HepG2 (cell line): ENCODE measurements around the gene TET3. TPM values are rescaled to one million over a fixed set of nuclear protein-coding genes. Genes with fewer than 3 reads are reported as not detected.

Experiments
- AGO2 ChIP-seq: fragments of 200-400 bp; formaldehyde crosslinking; optimal IDR thresholded peaks from 2 replicates; pipeline ENCODE3; 2017; ENCODE audit warnings: mild to moderate bottlenecking, low read depth, low read length, moderate library complexity
- ARNT2 ChIP-seq: sonication (generic); formaldehyde crosslinking; IDR thresholded peaks from 2 replicates; pipeline ENCODE4 v1.8.0; 2022; ENCODE audit warnings: mild to moderate bottlenecking, low read depth, missing genetic modification reagents, moderate library complexity
- CHD2 ChIP-seq: IDR thresholded peaks from 2 replicates; pipeline ENCODE4 v1.6.1; 2011; ENCODE audit warnings: low read depth, low read length, improper control_type of control experiment
- CTCF ChIP-seq: sonication (generic); formaldehyde crosslinking; IDR thresholded peaks from 2 replicates; pipeline ENCODE4 v1.5.0; 2020; ENCODE audit warnings: mild to moderate bottlenecking, missing genetic modification reagents, moderate library complexity
- GFI1 ChIP-seq: sonication (generic); formaldehyde crosslinking; IDR thresholded peaks from 2 replicates; pipeline ENCODE4 v1.5.0; 2020; ENCODE audit warnings: missing genetic modification reagents, mild to moderate bottlenecking, borderline replicate concordance
- IRF2 ChIP-seq: IDR thresholded peaks from 2 replicates; pipeline ENCODE4 v1.6.1; 2018; ENCODE audit warnings: missing genetic modification reagents, missing compliant biosample characterization
- KLF13 ChIP-seq: sonication (generic); formaldehyde crosslinking; IDR thresholded peaks from 2 replicates; pipeline ENCODE4 v1.4.0; 2020; ENCODE audit warnings: mild to moderate bottlenecking, missing genetic modification reagents
- KLF16 ChIP-seq, 2 experiments: sonication (generic) in 1 of 2; formaldehyde crosslinking in 1 of 2; IDR thresholded peaks; 2 replicates each; pipeline versions ENCODE4 v1.6.1 to v1.8.0; 2016 to 2023; ENCODE audit warnings: missing genetic modification reagents in 2 of 2, missing compliant biosample characterization in 1 of 2
- MYPOP ChIP-seq: sonication (generic); formaldehyde crosslinking; IDR thresholded peaks from 2 replicates; pipeline ENCODE4 v1.8.1; 2023; ENCODE audit warnings: mild to moderate bottlenecking, moderate library complexity, missing genetic modification reagents
- NFIC ChIP-seq: IDR thresholded peaks from 2 replicates; pipeline ENCODE4 v1.6.1; 2012; ENCODE audit warnings: mild to moderate bottlenecking, low read length, inconsistent platforms
- PITX1 ChIP-seq: sonication (generic); formaldehyde crosslinking; IDR thresholded peaks from 2 replicates; pipeline ENCODE4 v1.5.1; 2020; ENCODE audit warnings: mild to moderate bottlenecking, missing genetic modification reagents
- POGZ ChIP-seq: sonication (generic); formaldehyde crosslinking; IDR thresholded peaks from 2 replicates; pipeline ENCODE4 v1.4.0; 2020; ENCODE audit warnings: mild to moderate bottlenecking, missing genetic modification reagents
- POLR2A ChIP-seq, 2 experiments: IDR thresholded peaks; 2 replicates each; pipeline ENCODE4 v1.6.1; 2011; ENCODE audit warnings: low read depth in 2 of 2, low read length in 2 of 2, mild to moderate bottlenecking in 1 of 2, moderate library complexity in 1 of 2; ENCODE audit not compliant: insufficient read depth in 1 of 2
- RBFOX2 ChIP-seq: fragments of 200-400 bp; formaldehyde crosslinking; IDR thresholded peaks from 2 replicates; pipeline ENCODE4 v1.6.1; 2017; ENCODE audit warnings: low read depth, mild to moderate bottlenecking, low read length
- SAP130 ChIP-seq: IDR thresholded peaks from 2 replicates; pipeline ENCODE4 v1.6.1; 2016; ENCODE audit warnings: low read depth
- ZBTB33 ChIP-seq: sonication (generic); formaldehyde crosslinking; IDR thresholded peaks from 2 replicates; pipeline ENCODE4 v1.4.0; 2020; ENCODE audit warnings: missing genetic modification reagents
- ZC3H4 ChIP-seq: sonication (generic); formaldehyde crosslinking; IDR thresholded peaks from 2 replicates; pipeline ENCODE4 v1.4.0; 2020; ENCODE audit warnings: missing genetic modification reagents, borderline replicate concordance
- ZNF20 ChIP-seq: sonication (generic); formaldehyde crosslinking; IDR thresholded peaks from 2 replicates; pipeline ENCODE4 v1.4.0; 2020; ENCODE audit warnings: mild to moderate bottlenecking, moderate library complexity, missing genetic modification reagents
- ZNF225 ChIP-seq: sonication (generic); formaldehyde crosslinking; IDR thresholded peaks from 2 replicates; pipeline ENCODE4 v1.4.0; 2020; ENCODE audit warnings: mild to moderate bottlenecking, missing genetic modification reagents
- ZNF232 ChIP-seq: sonication (generic); formaldehyde crosslinking; IDR thresholded peaks from 2 replicates; pipeline ENCODE4 v1.4.0; 2020; ENCODE audit warnings: missing genetic modification reagents, borderline replicate concordance
- ZNF292 ChIP-seq: sonication (generic); formaldehyde crosslinking; IDR thresholded peaks from 2 replicates; pipeline ENCODE4 v1.8.1; 2022; ENCODE audit warnings: mild to moderate bottlenecking, low read depth, missing genetic modification reagents, borderline replicate concordance
- ZNF468 ChIP-seq: sonication (generic); formaldehyde crosslinking; IDR thresholded peaks from 2 replicates; pipeline ENCODE4 v1.8.0; 2022; ENCODE audit warnings: mild to moderate bottlenecking, moderate library complexity, missing genetic modification reagents
- ZNF660 ChIP-seq: sonication (generic); formaldehyde crosslinking; IDR thresholded peaks from 2 replicates; pipeline ENCODE4 v1.5.1; 2020; ENCODE audit warnings: mild to moderate bottlenecking, low read depth, missing genetic modification reagents, borderline replicate concordance
- ZNF709 ChIP-seq: sonication (generic); formaldehyde crosslinking; IDR thresholded peaks from 2 replicates; pipeline ENCODE4 v1.5.0; 2020; ENCODE audit warnings: mild to moderate bottlenecking, missing genetic modification reagents
- ZSCAN12 ChIP-seq: sonication (generic); formaldehyde crosslinking; IDR thresholded peaks from 2 replicates; pipeline ENCODE4 v1.9.0; 2021; ENCODE audit warnings: mild to moderate bottlenecking, missing genetic modification reagents
- ZSCAN30 ChIP-seq: sonication (generic); formaldehyde crosslinking; IDR thresholded peaks from 2 replicates; pipeline ENCODE4 v1.5.0; 2020; ENCODE audit warnings: mild to moderate bottlenecking, missing genetic modification reagents
- polyA plus RNA-seq, 8 experiments: library from polyadenylated mRNA; depleted of rRNA in 3 of 8; stranded (reverse) in 7 of 8; unstranded in 1 of 8; fragments of >200 nt; fragmentation: Illumina TruSeq in 4 of 8; extraction: Trizol in 4 of 8; gene quantifications; 2 replicates each; pipeline versions ENCODE4 v1.2.1 to v1.2.3, GENCODE V29; 2011 to 2016; ENCODE audit warnings: low read depth in 4 of 8, missing spikeins in 1 of 8, mixed read lengths in 1 of 8; ENCODE audit not compliant: insufficient read depth in 1 of 8
- total RNA-seq, 5 experiments: library from RNA; depleted of rRNA; stranded (reverse); fragments of >200 nt; fragmentation: Illumina TruSeq; extraction: Trizol; gene quantifications; 2 replicates each; pipeline ENCODE4 v1.2.3, GENCODE V29; 2016; ENCODE audit warnings: low read depth in 1 of 5

The TET3 gene
- total and polyA plus RNA-seq, 2 of the 13 experiments (the other 11 are each of a cell fraction or from before 2014, with no cell fraction given) = 4.3 to 6.8 TPM

- TF ChIP-seq MYPOP (peak; percentile 48), ZSCAN12 (CRISPR knock-in tag) (no peak), POLR2A (IDR thresholded peaks at IDR 0.05; ENCODE audit: insufficient read depth in 1 of 2, low read depth in 2 of 2, low read length in 2 of 2) (peak; percentile 18 to 56; a peak in 1 of 4 replicates), GFI1 (CRISPR knock-in tag) (0 out of 2 replicates have a peak, but pooled peaks have one; percentile 36), AGO2 (no peak), IRF2 (CRISPR knock-in tag) (0 out of 2 replicates have a peak, but pooled peaks have one; percentile 32), POGZ (0 out of 2 replicates have a peak, but pooled peaks have one; percentile 16), CTCF (CRISPR knock-in tag) (0 out of 2 replicates have a peak, but pooled peaks have one; percentile 9), ZNF660 (no peak), ZNF225 (CRISPR knock-in tag) (0 out of 2 replicates have a peak, but pooled peaks have one; percentile 7), ZNF468 (0 out of 2 replicates have a peak, but pooled peaks have one; percentile 35), ZC3H4 (CRISPR knock-in tag) (peak; percentile 74; the same call in 1 of the 2 replicates), ZBTB33 (CRISPR knock-in tag) (no peak), NFIC (no peak), ZNF709 (CRISPR knock-in tag) (peak; percentile 28; the same call in 1 of the 2 replicates), ZNF292 (peak; percentile 12; the same call in 1 of the 2 replicates), ZNF20 (CRISPR knock-in tag) (0 out of 2 replicates have a peak, but pooled peaks have one; percentile 7), KLF13 (no peak), ARNT2 (CRISPR knock-in tag) (no peak), KLF16 (CRISPR knock-in tag; IDR thresholded peaks at IDR 0.05) (0 out of 4 replicates have a peak, but pooled peaks of 1 of the 2 experiments have one; percentile 0), CHD2 (no peak), RBFOX2 (no peak), ZNF232 (CRISPR knock-in tag) (peak; percentile 57; the same call in 1 of the 2 replicates), PITX1 (CRISPR knock-in tag) (peak; percentile 55; the same call in 1 of the 2 replicates), ZSCAN30 (CRISPR knock-in tag) (no peak), SAP130 (CRISPR knock-in tag) (peak; percentile 55)
Measured at GRCh38 chr2:73983322-73984202, 1.1 kb upstream of the TET3 start (continued).
